NCI-H2081 treated with DMSO at 0.1 percent for 48 hours (cell line): ENCODE measurements around the gene TEX52.
"Not testable (repeated sequence)": the region's sequence is repeated elsewhere in the genome, so short reads cannot be mapped to it uniquely, and the experiment has no call there.

Experiments used
- DNase-seq: peaks from one replicate; lab custom pipeline; 2025; lab: John Stamatoyannopoulos, UW

Gene TEX52

GRCh38 chr12:2864198-2864597 is 7.4 kb upstream of the TEX52 start:
- no peak for DNase-seq

- DNase-seq = not testable (repeated sequence)
Observed at GRCh38 chr12:2863402-2863801, 6.6 kb upstream of the TEX52 start.

GRCh38 chr12:2862876-2863275 is 6.0 kb upstream of the TEX52 start:
- no peak for DNase-seq

GRCh38 chr12:2860170-2860569 is 3.3 kb upstream of the TEX52 start:
- no peak for DNase-seq

- DNase-seq = no peak
Observed at GRCh38 chr12:2858944-2859421, 2.1 kb upstream of the TEX52 start.

- no peak for DNase-seq
Observed at GRCh38 chr12:2858334-2858733, 1.5 kb upstream of the TEX52 start.

- no peak for DNase-seq
Observed at GRCh38 chr12:2857576-2857975, 737 bp upstream of the TEX52 start.

- no peak for DNase-seq
Observed at GRCh38 chr12:2856051-2856450, 788 bp downstream of the TEX52 start.

- DNase-seq = no peak
Observed at GRCh38 chr12:2855546-2855945, 1.3 kb downstream of the TEX52 start.

- DNase-seq = no peak
Observed at GRCh38 chr12:2854669-2855453, 2.0 kb downstream of the TEX52 start.

GRCh38 chr12:2853626-2854025 is 3.2 kb downstream of the TEX52 start:
- DNase-seq = no peak

- no peak for DNase-seq
Observed at GRCh38 chr12:2851931-2852330, 4.9 kb downstream of the TEX52 start.

- DNase-seq = no peak
Observed at GRCh38 chr12:2845280-2845679, 11.6 kb downstream of the TEX52 start.

GRCh38 chr12:2844786-2845185 is 12.1 kb downstream of the TEX52 start:
- DNase-seq = no peak

- no peak for DNase-seq
Observed at GRCh38 chr12:2842948-2843347, 13.9 kb downstream of the TEX52 start.

GRCh38 chr12:2841056-2841650 is 15.7 kb downstream of the TEX52 start:
- DNase-seq = no peak

- DNase-seq = no peak
Observed at GRCh38 chr12:2836574-2836973, 20.3 kb downstream of the TEX52 start.

GRCh38 chr12:2835691-2836403 is 21.0 kb downstream of the TEX52 start:
- DNase-seq = no peak

GRCh38 chr12:2834581-2835491 is 22.0 kb downstream of the TEX52 start, which contains the start of gene NRIP2:
TSS of gene NRIP2 (minus strand) at chr12:2835035. CDS start at chr12:2834983, 52 bp downstream.
- no peak for DNase-seq

- no peak for DNase-seq
Observed at GRCh38 chr12:2833810-2834209, 23.0 kb downstream of the TEX52 start.

GRCh38 chr12:2833327-2833726 is 23.5 kb downstream of the TEX52 start:
- DNase-seq = no peak
